Central memory CD8-positive, alpha-beta T cell (primary cell): ENCODE results near the gene DYNC1LI2.
"Not testable (repeated sequence)": the region's sequence is repeated elsewhere in the genome, so short reads cannot be mapped to it uniquely, and the experiment has no call there.

Experiments
- ATAC-seq: fragments of 150-1000 bp; cut with Tn5 transposase; replicated peaks from 2 replicates; pipeline ENCODE4 v1.10.0; 2022; ENCODE audit warnings: mild to moderate bottlenecking, moderate FRiP score, moderate number of reproducible peaks; ENCODE audit not compliant: poor library complexity, severe bottlenecking; ENCODE audit errors: extremely low read depth
- DNase-seq, 2 donors: peaks; one replicate each; pipeline ENCODE4 v3.0.0; 2021; ENCODE audit warnings: low spot score in 2 of 2
- H3K27ac Mint-ChIP-seq: one replicate; pipeline ENCODE4 v1.8.0; 2022; ENCODE audit warnings: low read depth, mild to moderate bottlenecking, moderate library complexity, mixed read lengths
- H3K27me3 Mint-ChIP-seq: one replicate; pipeline ENCODE4 v1.8.0; 2022; ENCODE audit warnings: mixed read lengths
- H3K36me3 Mint-ChIP-seq: one replicate; pipeline ENCODE4 v1.8.0; 2022; ENCODE audit warnings: mild to moderate bottlenecking, moderate library complexity, mixed read lengths; ENCODE audit not compliant: insufficient read depth
- H3K4me1 Mint-ChIP-seq: one replicate; pipeline ENCODE4 v1.8.0; 2022; ENCODE audit warnings: mixed read lengths
- H3K4me3 Mint-ChIP-seq: one replicate; pipeline ENCODE4 v1.8.0; 2022; ENCODE audit warnings: mild to moderate bottlenecking, moderate library complexity, mixed read lengths
- H3K9me3 Mint-ChIP-seq: one replicate; pipeline ENCODE4 v1.8.0; 2022; ENCODE audit warnings: mixed read lengths

DYNC1LI2 gene

DNA sequence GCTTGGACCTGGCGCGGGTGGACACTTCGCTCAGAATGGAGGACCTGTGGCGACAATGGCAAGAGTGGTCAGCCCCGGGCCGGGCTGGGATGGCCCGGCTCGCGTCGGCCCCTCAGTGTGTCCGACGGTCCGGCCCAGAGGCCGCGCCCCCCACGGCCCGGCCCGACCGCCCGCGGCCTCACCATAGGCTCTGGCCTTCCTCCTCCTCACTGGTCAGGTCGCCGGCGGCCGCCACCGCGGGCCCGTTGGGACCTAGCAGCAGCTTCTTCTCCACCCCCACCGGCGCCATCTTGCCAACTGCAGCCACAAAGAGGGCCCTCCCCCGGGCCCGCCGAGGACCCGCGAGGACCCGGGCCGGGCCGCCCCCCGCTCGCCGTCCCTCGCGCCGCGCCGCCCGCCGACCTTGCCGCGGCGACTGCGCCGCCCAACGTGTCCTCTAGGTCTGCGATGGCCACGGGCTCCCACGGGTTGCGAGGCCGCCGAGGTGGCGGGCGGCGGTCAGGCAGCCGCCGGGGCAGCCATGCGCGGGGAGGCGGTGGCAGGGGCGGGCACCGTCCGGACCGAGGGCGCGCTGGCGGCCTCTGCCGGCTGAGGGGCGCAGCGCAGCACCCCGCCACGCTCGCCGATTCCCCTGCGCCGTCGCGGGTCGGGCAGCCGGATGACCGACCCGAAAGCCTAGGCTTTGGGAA, at the start of gene DYNC1LI2:
DYNC1LI2 (minus strand) TSS at position 307 of the 689 bp plus-strand sequence; CDS start at position 289, 18 bp downstream.
- H3K27ac Mint-ChIP-seq: peak within 1 kb of the TSS; percentile 90
- H3K4me3 Mint-ChIP-seq: peak within 1 kb of the TSS; percentile 69
- H3K27me3 Mint-ChIP-seq: peaks cover 11% of the 10 kb centered on the region
- H3K9me3 Mint-ChIP-seq: no peaks in the 10 kb centered on the region
- H3K4me1 Mint-ChIP-seq: peaks cover 40% of the 10 kb centered on the region
- DNase-seq (peak; percentile 76), ATAC-seq (peak; percentile 92)
- H3K36me3 Mint-ChIP-seq: peaks cover 34% of the 10 kb centered on the region

DNA sequence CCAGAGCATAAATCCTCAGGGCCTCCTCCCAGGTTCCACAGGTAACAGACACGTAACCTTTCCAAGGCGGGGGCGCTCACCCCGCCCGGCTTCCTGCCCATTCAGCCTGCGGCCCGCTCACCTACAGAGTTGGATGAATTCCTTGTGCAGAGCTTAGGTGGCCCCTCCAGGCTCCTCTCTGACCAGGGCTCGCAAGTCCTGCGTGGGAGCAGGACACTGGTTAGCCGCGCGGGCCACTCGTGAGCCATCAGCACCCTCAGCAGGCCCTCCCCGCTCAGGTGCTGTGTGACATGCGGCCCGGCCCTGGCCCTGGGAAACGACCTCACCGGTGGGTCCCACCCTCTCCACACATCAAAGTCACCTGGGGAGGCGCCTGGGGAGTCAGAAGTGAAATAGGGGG, 49.4 kb upstream of the DYNC1LI2 start:
- no peaks in the 10 kb centered on the region for H3K9me3 Mint-ChIP-seq
- no peaks in the 10 kb centered on the region for H3K4me1 Mint-ChIP-seq
- no peak overlapping the region for H3K27ac Mint-ChIP-seq
- no peaks in the 10 kb centered on the region for H3K27me3 Mint-ChIP-seq
- no peak overlapping the region for H3K4me3 Mint-ChIP-seq
- peaks cover 24% of the 10 kb centered on the region for H3K36me3 Mint-ChIP-seq
- DNase-seq (no peak), ATAC-seq (no peak)

DNA sequence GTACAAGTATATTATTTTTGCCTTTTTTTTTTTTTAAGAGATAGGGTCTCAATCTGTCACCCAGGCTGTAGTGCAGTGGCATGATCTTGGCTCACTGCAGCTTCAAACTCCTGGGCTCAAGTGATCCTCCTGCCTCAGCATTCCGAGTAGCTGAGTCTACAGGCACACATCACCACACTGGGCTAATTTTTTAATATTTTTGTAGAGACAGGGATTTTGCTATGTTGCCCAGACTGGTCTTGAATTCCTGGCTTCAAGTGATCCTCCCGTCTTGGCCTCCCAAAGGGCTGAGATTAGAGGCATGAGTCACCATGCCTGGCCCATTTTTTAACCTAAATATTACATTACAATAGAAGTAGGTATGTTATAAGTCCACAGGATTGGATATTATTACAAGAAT, 46.8 kb upstream of the DYNC1LI2 start:
- Mint-ChIP-seq H3K4me1 (no peaks in the 10 kb centered on the region), H3K27ac (no peak overlapping the region), H3K4me3 (no peak overlapping the region), H3K36me3 (peaks cover 4% of the 10 kb centered on the region), H3K9me3 (no peaks in the 10 kb centered on the region), H3K27me3 (no peaks in the 10 kb centered on the region)
- DNase-seq (no peak), ATAC-seq (no peak)

DNA sequence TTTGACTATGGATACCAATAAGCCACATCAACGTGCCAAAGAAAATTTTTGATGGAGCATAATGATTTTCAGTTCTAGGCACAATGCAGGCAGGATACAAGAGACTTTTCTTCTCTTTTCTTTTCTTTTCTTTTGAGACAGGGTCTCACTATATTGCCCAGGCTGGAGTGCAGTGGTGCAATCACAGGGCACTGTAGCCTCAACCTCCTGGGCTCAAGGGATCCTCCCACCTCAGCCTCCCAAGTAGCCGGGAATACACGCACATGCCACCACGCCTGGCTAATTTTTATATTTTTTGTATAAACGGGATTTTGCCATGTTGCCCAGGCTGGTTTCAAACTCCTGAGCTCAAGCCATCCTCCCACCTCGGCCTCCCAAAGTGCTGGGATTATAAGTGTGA, 42.6 kb upstream of the DYNC1LI2 start:
- not testable (repeated sequence) for H3K36me3 Mint-ChIP-seq, DNase-seq, H3K4me1 Mint-ChIP-seq, H3K27me3 Mint-ChIP-seq, ATAC-seq, H3K9me3 Mint-ChIP-seq, H3K4me3 Mint-ChIP-seq, H3K27ac Mint-ChIP-seq

DNA sequence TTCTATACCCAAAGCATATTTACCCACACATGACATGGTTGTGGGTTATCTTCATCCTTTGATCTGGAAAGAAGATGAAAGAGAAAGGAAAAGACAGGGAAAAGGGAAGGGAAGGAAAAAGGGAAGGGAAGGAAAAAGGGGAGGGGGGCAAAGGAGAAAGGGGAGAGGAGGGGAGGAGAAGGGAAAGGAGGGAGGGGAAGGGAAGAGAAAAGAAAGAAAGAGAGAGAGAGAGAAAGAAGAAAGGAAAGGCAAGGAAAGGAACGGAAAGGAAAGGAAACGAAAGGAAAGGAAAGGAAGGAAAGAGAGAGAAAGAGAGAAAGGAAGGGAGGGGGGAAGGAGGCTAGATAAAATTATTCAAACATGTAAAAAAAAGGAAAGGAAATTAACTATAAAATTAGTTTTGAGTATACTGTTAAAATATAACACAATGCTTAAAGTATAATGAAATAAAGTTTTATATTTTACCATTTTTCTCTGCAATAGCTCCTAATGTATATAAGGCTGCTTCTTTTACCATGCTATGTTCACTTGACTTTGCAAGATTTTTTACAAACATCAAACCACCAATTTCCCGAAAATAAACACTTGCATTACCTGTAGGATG, 38.8 kb upstream of the DYNC1LI2 start:
- ATAC-seq (no peak), DNase-seq (no peak)
- H3K27ac Mint-ChIP-seq: no peak overlapping the region
- H3K4me3 Mint-ChIP-seq: no peak overlapping the region
- no peaks in the 10 kb centered on the region for H3K36me3 Mint-ChIP-seq
- no peaks in the 10 kb centered on the region for H3K4me1 Mint-ChIP-seq
- H3K27me3 Mint-ChIP-seq: no peaks in the 10 kb centered on the region
- no peaks in the 10 kb centered on the region for H3K9me3 Mint-ChIP-seq

DNA sequence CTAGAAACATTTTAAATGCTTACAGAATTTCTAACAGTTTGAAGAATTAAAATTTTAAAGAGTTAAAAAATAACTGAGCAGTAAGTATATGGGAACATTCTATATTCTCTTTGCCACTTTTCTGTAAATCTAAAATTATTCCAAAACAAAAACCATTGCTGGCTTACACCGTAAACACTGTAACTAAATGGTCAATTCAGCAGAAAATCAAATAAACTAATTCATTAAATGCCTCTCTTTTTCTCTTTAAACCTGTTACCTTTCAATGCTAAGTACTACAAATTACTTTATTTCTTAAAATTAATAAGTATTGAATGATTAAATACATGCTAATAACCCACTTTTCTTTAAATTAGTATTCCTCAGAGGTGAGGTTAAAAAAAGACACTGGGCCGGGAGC, 36.0 kb upstream of the DYNC1LI2 start:
- no peaks in the 10 kb centered on the region for H3K9me3 Mint-ChIP-seq

DNA sequence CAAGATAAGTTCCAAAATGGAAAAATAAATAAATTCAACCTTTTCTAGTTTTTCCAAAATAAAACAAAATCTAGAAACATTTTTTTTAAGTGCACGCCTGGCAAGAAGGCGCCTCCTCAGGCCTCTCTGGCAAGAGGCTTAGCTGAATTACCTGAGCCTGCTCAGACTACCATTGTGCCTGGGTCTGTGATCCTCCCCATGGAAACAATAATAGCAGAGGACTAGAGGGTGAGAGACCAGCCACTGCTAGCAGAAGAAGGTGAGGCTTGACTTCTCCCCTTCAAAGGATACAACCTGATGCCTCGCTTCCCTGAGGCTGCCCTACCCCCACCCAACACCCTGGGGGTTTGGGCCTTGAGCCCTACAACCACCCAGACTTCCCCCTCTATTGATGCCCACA, 35.1 kb upstream of the DYNC1LI2 start:
- ATAC-seq: no peak
- no peaks in the 10 kb centered on the region for H3K4me1 Mint-ChIP-seq
- no peaks in the 10 kb centered on the region for H3K27me3 Mint-ChIP-seq
- H3K4me3 Mint-ChIP-seq: no peak overlapping the region
- no peaks in the 10 kb centered on the region for H3K36me3 Mint-ChIP-seq
- H3K27ac Mint-ChIP-seq: no peak overlapping the region
- H3K9me3 Mint-ChIP-seq: no peaks in the 10 kb centered on the region
- no peak for DNase-seq

More for the DNA sequence above, 36.0 kb upstream of the DYNC1LI2 start:
- no peaks in the 10 kb centered on the region for H3K4me1 Mint-ChIP-seq
- ATAC-seq (no peak), DNase-seq (no peak)
- H3K27ac Mint-ChIP-seq: no peak overlapping the region
- H3K27me3 Mint-ChIP-seq: no peaks in the 10 kb centered on the region
- no peaks in the 10 kb centered on the region for H3K36me3 Mint-ChIP-seq
- H3K4me3 Mint-ChIP-seq: no peak overlapping the region

DNA sequence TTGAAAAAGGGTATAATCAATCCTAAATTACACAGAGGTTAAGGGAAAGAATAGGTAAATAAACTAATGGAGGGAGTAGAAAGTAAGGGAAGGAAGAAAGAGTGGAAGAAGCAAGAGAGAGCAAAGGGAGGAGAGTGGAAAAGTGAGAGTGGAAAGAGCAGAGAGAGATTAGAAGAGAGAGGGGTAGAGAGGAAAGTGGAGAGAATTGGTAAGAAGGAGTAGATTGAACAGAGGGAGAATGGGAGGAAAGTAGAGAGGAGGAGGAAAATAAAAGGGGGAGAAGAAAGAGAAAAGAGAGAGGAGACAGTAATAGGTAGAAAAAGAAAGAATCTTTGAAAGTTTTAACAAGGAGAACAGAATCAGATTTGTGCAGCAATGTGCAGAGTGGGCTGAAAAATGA, 25.0 kb upstream of the DYNC1LI2 start:
- H3K36me3 Mint-ChIP-seq: no peaks in the 10 kb centered on the region
- no peaks in the 10 kb centered on the region for H3K4me1 Mint-ChIP-seq
- no peak overlapping the region for H3K4me3 Mint-ChIP-seq
- ATAC-seq: no peak
- H3K9me3 Mint-ChIP-seq: no peaks in the 10 kb centered on the region
- no peak for DNase-seq
- no peak overlapping the region for H3K27ac Mint-ChIP-seq
- H3K27me3 Mint-ChIP-seq: no peaks in the 10 kb centered on the region

DNA sequence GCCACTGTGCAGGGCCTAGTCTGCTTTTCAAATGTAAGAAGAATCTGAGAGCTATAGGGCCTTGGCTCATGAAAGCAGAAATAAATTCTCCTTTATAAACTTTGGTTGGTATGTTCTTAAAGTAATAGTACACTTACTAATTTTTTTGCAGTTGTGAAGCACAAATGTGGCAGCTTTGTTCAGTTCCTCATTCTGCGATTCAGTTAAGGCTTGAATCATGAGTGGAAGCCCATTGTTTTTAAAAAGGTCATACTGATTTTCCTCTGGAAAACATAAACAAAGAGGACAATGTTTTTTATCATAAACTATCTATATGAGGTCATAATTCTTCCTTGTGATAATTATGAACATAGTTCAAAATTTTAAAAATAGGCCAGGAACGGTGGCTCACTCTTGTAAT, 23.6 kb upstream of the DYNC1LI2 start:
- DNase-seq (no peak), ATAC-seq (no peak)
- Mint-ChIP-seq H3K4me1 (no peaks in the 10 kb centered on the region), H3K27ac (no peak overlapping the region), H3K4me3 (no peak overlapping the region), H3K9me3 (no peaks in the 10 kb centered on the region), H3K27me3 (no peaks in the 10 kb centered on the region), H3K36me3 (no peaks in the 10 kb centered on the region)

DNA sequence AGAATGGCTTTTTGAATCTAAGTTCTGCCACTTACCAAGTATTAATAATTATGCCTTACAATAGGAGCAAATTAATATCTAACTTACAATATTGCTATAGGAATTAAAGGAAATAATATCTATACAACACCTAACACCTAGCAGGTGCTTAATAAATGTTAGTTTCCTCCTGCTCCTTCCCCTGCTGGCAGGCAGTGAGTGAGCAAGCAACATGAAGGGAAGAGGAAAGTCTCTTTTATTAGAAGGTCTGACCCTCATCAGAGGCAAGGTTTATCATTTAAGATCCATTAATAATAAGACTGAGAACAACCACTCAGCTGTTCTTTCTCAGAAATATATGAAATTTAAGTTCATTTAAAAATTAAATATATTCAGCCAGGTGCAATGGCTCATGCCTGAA, 6.7 kb upstream of the DYNC1LI2 start:
- H3K4me1 Mint-ChIP-seq: no peaks in the 10 kb centered on the region
- no peak overlapping the region for H3K4me3 Mint-ChIP-seq
- no peaks in the 10 kb centered on the region for H3K9me3 Mint-ChIP-seq
- H3K27ac Mint-ChIP-seq: no peak overlapping the region
- H3K27me3 Mint-ChIP-seq: peaks cover under 1% of the 10 kb centered on the region
- peaks cover 2% of the 10 kb centered on the region for H3K36me3 Mint-ChIP-seq
- ATAC-seq: no peak
- no peak for DNase-seq

DNA sequence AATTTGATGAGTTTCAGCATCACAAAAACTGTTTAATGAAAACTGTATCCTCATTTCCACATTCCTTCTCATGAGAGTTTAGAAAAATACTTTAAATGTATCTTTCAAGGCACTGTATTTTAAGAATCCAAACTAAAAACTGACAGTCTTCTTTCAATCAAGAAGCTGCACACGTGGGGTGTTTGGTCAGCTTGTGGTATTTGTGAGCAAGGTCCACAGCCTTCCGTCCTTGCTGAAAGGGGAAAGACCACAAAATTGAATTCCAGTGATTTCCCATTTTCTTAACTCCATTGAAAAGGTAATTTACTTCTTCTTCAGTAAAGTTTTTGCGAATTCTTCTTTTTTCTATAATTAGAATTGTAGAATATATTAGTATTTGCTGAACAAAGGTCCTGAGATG, 3.4 kb upstream of the DYNC1LI2 start:
- peaks cover 18% of the 10 kb centered on the region for H3K4me1 Mint-ChIP-seq
- DNase-seq (no peak), ATAC-seq (no peak)
- peaks cover 11% of the 10 kb centered on the region for H3K27me3 Mint-ChIP-seq
- peaks cover 15% of the 10 kb centered on the region for H3K36me3 Mint-ChIP-seq
- H3K4me3 Mint-ChIP-seq: no peak overlapping the region
- no peak overlapping the region for H3K27ac Mint-ChIP-seq
- no peaks in the 10 kb centered on the region for H3K9me3 Mint-ChIP-seq

DNA sequence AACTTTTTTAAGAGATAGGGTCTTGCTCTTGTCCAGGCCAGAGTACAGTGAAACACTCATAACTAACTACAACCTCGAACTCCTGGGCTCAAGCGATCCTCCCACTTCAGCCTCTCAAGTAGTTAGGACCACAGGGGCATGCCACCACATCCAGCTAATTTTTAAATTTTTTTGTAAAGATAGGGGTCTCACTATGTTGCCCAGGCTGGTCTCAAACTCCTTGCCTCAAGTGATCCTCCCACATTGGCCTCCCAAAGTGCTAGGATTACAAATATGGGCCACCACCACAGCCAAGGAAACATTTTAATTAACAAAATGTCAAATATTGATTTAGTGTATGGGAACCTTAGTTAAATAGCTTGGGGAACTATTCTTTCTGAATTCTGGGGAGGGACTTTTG, 2.8 kb upstream of the DYNC1LI2 start:
- Mint-ChIP-seq H3K27me3 (peaks cover 11% of the 10 kb centered on the region), H3K9me3 (no peaks in the 10 kb centered on the region), H3K27ac (no peak overlapping the region), H3K4me1 (peaks cover 25% of the 10 kb centered on the region), H3K36me3 (peaks cover 16% of the 10 kb centered on the region), H3K4me3 (no peak overlapping the region)
- DNase-seq: no peak
- ATAC-seq: no peak

DNA sequence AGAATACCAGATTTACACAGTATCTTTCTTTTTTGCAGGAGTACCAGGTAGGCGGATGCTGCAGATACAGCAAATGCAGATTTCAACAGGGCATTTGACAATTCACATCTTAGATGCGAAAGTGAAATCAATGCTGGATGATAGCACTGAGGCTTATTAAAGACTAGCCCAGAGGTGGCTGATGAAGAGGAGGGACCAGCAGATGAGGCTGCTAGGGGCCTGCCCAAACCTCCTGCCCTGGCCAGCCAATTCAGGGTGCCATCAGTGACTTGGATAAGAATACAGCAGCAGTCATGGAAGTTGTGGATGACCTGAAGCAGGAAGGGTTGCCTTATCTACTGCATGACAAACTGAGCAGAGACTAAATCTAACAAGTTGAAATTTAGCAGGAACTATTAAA, 1.5 kb upstream of the DYNC1LI2 start:
- Mint-ChIP-seq H3K4me1 (peaks cover 33% of the 10 kb centered on the region), H3K27ac (no peak overlapping the region), H3K9me3 (no peaks in the 10 kb centered on the region), H3K36me3 (peaks cover 24% of the 10 kb centered on the region), H3K4me3 (peak overlapping the region; percentile 69), H3K27me3 (peaks cover 11% of the 10 kb centered on the region)
- DNase-seq (no peak), ATAC-seq (no peak)
